GM11168 (cell line): Measurements from ENCODE around the gene EHMT1.
"Not testable (repeated sequence)": the region's sequence is repeated elsewhere in the genome, so short reads cannot be mapped to it uniquely, and the experiment has no call there.

Experiments used
- in situ Hi-C: fragments of 300-500 bp; cut with MboI; formaldehyde crosslinking; loops from one replicate; pipeline ENCODE4 v1.12.0; 2022; ENCODE audit warnings: low sequenced_read_pairs; ENCODE audit not compliant: unreplicated experiment

EHMT1 gene

DNA sequence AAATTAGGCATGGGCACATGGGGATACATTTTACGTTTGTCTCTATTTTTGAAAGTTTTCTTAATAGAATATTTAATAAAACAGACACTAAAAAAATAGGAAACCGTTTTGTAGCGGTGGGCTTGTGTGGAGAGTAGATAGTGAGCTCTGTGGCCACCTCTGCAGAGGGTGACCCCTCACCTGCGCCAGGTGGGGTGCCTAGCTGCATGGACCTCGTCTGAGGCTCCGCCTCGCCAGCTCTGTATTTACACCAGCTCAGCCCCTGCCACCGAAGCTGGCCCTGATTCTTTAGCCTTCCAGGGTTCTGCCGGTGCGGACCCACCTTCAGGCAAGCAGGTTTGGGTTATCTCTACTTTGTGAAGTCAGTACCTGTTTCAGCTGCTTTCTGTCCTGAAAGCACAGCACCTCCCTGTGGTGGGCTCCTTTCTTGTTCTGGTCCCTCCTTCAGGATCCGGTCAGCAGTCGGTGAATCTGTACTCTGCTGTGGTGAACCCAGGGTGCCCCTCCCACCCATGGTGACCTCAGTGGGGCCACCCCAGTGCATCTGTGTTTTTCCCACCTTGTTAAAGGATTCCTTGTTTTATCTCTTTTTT is 153.6 kb downstream of the EHMT1 start:
- in situ Hi-C loops = no loop called here

DNA sequence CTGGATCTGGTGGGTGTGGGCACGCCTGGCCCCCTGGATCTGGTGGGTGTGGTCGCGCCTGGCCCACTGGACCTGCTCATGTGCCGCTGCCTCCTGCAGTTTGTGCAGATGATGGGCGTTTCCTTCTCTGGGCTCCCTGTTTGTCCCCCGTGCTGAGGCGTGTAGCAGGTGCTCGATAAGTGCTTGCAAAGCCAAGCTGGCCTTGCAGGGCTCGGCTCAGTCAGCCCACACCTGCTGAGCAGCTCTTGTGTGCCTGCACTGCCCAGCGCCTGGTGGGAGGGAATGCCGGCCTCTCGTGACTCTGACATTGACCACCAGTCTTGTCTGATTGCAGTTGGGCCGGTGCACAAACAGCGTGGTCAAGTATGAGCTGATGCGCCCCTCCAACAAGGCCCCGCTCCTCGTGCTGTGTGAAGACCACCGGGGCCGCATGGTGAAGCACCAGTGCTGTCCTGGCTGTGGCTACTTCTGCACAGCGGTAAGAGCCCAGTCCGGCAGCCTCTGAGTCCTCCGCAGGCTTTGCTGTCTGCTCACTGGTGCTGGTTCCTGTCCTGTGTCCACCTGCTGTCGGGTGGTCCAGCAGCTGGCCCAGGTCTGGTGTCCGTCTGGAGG is 156.1 kb downstream of the EHMT1 start:
- in situ Hi-C loops = no loop called here

DNA sequence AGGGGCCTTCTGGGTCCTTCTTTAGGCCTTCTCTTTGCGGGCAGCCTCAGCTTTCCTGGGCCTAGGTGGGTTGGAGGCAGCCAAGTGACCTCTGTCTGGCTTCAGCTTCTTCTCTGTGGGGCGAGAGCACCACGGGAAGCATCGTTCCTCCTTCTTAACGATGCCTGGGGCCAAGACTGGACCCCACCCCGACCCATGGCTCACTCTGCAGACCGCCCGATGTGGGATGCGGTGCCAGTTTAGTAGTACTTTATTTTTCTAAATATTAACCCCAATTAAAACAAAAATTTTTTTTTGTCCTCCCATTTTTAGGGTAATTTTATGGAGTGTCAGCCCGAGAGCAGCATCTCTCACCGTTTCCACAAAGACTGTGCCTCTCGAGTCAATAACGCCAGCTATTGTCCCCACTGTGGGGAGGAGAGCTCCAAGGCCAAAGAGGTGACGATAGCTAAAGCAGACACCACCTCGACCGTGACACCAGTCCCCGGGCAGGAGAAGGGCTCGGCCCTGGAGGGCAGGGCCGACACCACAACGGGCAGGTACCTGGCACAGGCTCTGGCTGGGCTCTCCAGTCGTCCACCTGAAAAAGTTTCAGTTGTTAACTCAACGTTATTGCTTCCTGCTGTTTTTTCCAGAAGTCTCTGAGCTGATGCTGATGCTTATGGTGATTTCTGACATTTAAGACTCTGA is 157.6 kb downstream of the EHMT1 start:
- in situ Hi-C loops = no loop called here

DNA sequence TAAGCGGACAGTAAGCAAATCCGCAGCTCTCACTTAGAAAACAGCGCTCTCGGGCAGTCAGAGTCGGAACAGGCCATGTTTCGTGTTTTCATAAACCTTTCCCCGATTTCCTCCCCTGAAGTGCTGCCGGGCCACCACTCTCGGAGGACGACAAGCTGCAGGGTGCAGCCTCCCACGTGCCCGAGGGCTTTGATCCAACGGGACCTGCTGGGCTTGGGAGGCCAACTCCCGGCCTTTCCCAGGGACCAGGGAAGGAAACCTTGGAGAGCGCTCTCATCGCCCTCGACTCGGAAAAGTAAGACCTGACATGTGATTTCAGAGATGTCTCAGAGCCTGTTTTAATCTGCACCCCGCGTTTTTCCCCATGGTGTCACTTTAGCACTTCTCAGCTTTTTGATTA is 159.0 kb downstream of the EHMT1 start:
- in situ Hi-C loops = no loop called here

DNA sequence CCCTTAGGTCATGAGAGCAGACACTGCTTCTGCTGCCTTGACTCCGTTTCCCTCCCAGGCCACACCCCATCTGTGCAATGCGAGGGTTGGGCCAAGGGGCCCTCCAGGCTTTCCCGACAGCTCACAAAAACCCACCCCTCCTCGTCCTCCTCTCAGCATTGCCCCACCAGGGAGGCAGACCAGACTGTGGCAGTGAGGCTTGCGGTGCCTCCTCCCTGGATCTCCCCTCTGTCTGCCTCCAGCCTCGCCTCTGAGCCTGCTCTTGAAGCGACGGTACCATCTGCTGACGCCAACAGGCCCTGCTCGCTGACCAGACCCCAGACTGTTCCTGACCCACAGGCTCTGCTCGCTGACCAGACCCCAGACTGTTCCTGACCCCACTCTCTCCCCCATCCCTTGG is 159.5 kb downstream of the EHMT1 start:
- in situ Hi-C loops = no loop called here

DNA sequence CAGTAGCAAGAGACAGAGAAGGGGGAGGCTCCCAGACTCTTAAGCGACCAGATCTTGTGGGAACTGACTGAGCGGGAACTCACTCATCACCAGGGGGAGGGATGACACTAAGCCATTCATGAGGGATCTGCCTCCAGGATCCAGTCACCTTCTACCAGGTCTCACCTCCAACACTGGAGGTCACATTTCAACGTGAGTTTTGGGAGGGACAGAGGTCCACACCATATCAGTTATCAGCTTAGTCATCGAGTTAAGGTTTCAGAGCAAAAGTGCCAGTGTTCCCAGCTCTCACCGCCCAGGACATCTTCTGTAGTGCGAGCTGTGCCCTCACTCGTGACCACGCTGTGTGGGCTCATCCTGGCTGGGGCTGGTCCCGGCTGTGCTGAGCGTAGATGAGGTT is 160.1 kb downstream of the EHMT1 start:
- in situ Hi-C loops = no loop called here

DNA sequence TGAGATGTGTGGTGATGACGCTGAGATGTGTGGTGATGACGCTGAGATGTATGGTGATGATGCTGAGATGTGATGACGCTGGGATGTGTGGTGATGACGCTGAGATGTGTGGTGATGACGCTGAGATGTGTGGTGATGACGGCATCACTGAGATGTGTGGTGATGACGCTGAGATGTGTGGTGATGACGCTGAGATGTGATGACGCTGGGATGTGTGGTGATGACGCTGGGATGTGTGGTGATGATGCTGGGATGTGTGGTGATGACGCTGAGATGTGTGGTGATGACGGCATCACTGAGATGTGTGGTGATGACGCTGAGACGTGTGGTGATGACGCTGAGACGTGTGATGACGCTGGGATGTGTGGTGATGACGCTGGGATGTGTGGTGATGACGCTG is 161.2 kb downstream of the EHMT1 start:
- in situ Hi-C loops = not testable (repeated sequence)

DNA sequence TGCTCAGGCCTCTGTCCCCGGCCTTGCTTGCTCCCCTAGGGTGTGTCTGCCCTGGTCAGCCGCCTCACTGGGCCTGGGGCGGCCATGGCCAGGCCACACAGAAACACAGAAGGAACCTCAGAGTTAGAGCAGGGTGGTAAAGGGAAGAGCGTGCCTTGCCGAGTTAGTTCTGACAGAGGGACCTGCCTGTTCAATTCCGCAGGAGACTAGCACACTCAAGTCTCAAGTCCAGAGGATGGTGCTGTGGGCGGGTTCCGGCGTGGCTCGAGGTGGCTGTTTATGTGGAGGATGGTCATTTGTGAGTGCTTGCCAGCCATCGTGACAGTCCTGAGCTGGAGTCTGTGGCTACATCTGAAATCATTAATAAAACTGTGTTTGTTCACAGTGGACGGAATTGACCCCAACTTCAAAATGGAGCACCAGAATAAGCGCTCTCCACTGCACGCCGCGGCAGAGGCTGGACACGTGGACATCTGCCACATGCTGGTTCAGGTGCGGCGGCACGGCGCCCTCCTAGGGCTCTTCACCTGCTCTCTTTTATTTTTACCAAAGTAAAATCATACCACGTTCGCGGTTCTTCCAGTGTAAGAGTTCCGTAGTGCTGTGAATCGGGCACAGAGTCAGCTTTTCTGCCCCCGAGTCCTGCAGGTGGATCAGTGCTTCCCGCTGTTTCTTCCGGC is 163.2 kb downstream of the EHMT1 start:
- in situ Hi-C loops = no loop called here

DNA sequence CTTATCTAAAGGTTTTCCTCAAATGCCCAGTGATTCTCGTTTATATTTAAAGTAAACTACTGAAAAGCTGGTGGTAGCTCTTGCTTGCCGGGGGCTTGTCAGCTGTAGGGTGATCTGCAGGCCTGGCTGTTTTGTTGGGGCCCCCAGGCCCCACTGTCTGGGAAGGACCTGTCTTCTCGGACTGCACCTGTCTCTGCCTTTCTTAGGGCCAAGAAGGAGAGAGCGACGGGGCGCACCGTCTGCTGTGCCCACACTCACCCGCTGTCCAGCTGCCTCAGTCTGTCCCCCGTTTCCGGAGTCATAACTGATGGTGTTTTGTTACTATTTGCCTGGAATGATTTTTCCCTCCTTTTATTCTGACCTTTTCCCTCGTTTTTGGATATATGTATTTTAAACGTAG is 164.7 kb downstream of the EHMT1 start:
- in situ Hi-C loops = no loop called here

DNA sequence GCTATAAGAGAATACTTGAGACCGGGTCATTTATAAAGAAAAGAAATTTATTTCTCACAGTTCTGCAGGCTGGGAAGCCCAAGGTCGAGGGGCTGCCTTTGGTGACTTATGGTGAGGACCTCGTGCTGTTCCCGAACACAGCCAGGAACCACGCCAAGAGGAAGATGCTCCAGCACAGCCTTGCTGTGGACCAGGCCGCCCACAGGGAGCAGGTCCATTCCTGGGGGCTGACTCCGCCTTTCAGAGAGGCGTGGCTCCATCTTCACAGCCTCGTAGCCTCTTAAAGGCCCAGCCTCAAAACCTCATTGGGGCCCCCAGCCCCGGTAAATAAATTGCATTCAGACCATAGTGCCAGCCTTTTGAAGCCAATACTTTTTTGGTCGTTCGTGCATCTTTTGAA is 165.2 kb downstream of the EHMT1 start:
- in situ Hi-C loops = no loop called here

DNA sequence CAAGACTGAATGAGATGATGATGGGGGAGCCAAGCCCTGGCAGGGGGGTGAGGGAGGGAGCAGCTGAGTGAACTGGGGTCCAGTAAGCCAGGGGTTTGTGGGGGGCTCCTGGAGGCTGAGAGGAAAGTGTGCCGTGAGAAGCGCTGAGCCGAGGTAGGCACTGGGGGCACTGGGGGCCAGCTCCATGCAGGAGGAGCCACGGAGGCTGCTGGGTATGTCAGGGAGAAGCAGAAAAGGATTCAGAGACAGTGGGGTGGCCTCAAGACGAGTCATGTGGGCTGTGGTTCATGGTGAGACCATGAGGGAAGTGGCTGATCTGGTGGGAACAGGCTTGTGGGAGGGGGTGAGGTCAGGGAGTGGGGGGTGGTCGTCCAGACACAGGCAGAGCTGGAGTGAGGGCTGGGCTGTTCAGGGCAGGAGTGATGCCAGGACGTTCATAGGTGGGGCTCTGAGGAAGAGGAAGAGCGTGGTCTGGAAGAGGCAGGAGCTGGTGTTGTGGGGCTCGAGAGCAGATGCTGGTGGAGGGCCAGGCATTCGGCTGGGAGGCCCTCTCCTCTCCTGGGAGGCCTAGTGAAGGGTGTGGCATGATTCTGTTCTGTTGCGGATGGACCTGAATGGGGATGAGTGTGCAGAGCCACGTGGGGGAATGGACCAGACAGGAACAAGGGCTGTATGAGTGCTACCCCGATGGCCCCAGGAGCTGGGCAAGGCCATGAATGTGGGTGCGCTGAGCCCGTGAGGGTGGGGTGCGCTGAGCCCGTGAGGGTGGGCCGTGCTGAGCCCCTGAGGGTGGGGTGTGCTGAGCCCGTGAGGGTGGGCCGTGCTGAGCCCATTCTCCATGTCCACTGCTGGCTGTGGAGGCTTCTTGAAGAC is 166.1 kb downstream of the EHMT1 start:
- in situ Hi-C loops = no loop called here

DNA sequence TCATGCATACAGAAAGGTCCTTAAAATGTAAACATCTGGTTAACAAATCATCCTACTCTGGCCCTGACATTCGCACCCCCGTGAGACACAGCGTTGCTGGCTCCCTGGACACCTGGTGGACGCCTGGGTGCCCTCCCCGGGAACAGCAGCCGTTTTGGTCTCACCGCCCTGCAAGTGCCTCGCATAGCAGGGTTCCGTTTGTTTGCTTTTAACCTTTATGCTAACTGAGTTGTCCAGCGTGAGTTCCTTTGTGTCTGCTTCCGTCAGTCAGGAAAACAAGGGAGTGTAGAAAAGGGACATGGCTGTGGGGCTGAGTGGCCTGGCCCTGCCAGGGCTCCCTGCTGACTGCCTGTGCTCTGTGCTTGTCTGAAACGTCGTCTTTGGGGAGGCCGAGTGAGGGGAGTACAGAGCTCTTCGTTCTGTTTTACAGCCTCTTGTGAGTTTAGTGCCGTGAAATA is 166.9 kb downstream of the EHMT1 start:
- in situ Hi-C loops = no loop called here

DNA sequence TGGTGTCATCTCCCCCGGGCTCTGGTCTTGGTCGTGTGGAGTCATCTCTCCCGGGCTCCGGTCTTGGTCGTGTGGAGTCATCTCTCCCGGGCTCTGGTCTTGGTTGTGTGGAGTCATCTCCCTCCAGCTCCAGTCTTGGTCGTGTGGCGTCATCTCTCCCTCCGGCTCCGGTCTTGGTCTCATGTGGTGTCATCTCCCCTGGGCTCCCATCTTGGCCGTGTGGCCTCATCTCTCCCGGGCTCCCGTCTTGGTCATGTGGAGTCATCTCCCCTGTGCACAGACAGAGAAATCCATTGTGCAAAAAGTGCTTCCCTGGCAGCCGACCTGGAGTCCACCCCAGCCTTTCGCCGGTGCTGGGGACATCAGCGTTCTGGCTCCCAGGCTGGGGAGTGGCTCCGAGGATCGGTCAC is 167.7 kb downstream of the EHMT1 start:
- in situ Hi-C loops = no loop called here

DNA sequence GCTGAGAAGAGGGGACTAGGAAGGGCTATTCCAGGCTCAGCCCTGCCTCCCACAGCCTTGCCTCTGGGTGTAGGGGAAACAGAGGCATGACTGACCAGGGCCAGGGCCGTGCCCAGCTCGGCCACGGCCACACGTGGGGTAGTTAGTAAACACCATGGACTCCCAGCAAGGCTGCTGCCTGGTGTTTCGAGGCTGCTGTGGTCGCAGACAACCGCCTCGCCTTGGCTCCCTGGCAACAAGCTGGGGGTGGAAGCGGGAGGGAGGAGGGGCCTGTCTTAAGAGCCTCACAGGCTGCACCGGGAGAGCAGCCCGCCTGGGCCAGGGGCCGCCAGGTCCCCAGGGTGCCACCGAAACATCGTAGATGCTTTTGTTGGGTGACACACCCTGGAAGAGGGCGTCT is 168.6 kb downstream of the EHMT1 start:
- in situ Hi-C loops = no loop called here

DNA sequence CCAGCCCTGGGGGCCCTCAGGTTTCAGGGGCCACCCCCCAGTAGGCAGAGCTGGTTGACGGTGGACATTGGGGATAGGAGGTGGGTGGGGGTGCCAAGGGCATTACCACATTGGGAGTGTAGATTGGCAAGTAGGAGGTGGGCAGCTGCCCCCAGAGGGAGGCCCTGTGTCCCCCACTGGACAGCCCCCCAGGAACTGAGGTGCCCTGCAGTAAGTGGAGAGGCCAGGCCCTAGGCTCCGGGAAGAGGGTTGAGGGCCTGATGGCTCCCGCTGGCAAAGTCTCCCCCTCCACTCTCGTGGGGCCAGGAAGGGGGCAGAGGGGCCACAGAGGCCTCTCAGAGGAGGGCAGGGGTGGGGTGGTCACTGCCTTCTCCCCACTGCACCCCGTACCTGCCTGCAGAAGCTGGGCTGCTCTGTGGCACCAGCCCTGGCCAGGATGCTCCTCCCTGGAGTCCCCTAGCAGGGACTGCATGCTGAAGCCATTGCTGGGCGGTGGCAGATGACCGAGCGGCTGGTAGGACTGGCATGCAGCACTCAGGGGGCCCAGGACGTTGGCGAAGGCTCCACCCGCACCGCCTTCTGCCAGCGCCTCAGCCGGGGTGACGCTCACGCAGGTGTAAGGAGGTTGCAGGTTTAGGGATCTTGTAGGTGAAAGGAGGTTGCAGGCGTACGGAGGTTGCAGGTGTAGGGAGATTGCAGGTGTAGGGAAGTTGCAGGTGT is 169.1 kb downstream of the EHMT1 start:
- in situ Hi-C loops = no loop called here

DNA sequence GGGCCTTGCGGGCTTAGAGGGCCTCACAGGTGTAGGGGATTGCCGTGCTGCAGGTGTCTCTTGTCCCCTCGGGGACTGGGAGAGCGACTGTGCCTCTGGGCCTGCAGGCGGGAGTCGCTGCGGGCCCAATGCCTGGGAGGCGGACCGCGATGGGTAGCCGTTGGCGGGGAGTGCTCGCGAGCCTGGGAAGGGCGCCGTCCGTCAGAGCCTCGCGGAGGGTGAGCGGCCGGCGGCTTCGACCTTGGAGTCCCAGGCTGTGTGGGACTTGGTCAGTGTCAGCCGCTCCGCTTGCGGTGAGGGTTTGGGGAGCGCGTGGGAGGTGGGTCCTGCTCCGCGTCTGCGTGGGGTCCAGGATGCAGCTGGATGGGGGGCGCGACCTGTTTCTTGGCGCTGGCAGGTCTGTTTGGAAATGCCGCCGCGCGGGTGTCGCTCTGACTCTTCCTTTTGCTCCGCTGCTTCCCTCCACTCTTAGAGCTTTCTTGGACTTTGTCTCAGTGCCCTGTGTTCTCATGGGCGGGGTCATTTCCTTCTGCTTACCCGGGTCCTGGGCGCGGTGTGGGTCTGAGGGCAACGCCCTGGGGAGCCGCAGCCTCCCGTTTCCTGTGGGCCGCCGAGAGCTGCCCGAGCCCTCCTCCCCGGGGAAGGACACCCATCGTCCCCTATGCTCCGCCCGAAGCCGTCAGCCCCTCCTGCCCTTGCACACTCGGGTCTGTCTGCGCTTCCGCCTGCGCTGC is 169.9 kb downstream of the EHMT1 start:
- in situ Hi-C loops = no loop called here

DNA sequence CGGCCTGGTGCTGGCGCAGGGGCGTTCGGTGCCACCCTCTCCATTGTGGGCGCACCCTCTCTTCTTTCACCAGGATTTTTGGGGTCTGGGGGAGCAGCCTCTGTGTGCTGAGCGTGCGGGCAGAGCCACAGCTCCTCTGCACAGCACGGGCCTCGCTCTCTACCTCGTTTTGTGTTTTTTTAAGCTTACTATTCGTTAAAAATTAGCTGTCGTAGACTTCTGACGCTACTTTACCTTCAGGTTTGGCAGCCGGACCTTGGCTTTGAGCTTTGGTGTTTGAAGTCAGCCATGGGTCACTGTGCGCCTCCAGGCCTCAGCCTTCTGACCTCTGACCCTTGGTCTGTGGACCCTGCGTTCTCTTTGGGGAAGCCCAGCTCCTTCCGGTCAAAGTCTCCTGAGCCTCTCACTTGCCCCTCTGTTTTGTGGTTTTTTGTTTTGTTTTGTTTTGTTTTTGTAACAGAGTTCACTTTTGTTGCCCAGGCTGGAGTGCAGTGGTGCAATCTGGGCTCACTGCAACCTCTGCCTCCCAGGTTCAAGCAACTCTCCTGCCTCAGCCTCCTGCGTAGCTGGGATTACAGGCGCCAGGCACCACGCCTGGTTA is 170.6 kb downstream of the EHMT1 start:
- in situ Hi-C loops = no loop called here

DNA sequence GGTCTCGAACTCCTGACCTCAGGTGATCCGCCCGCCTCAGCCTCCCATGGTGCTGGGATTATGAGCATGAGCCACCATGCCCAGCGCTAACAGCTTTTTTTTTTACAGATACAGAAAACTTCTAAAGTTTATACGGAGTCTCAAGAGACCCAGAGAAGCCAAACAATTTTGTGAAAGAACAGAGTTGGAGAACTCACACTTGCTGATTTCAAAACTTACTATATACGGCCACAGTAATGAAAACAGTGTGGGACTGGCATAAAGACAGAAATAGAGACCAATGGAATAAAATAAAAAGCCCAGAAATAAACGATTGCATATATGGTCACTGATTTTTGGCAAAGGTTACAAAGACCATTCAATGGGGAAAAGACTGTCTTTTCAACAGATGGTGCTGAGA is 173.1 kb downstream of the EHMT1 start:
- in situ Hi-C loops = no loop called here
